Measurements from ENCODE around the gene IL1RAPL1. TPM values are rescaled to one million over a fixed set of nuclear protein-coding genes. Genes with fewer than 3 reads are reported as not detected.

IL1RAPL1 gene
- total and polyA plus RNA-seq, 9 of the 15 experiments (the other 6 are each of a cell fraction or from before 2014, with no cell fraction given) = 0.04 to 0.07 (median 0.04) TPM; not detected in 6

GRCh38 chrX:28591542-28591941, 4.3 kb downstream of the IL1RAPL1 start:
- no peaks in the 10 kb centered on the region for H3K9me3 ChIP-seq (replicated peaks; ENCODE audit: control insufficient read depth, insufficient read depth, low read depth, low read length)
- H3K36me3 ChIP-seq (ENCODE audit: control insufficient read depth, insufficient read depth, low read length) = no peaks in the 10 kb centered on the region
- POLR2A ChIA-PET = no interaction called here
- H3K4me1 ChIP-seq (replicated peaks in 1 of 2; ENCODE audit: control insufficient read depth in 2 of 2, insufficient read depth in 2 of 2, low read length in 2 of 2) = no peaks in the 10 kb centered on the region
- H3K9me1 ChIP-seq (ENCODE audit: control insufficient read depth, insufficient read depth, low read length) = no peaks in the 10 kb centered on the region
- H3K27me3 ChIP-seq (ENCODE audit: control insufficient read depth in 2 of 2, insufficient read depth in 2 of 2, low read length in 2 of 2) = no peaks in the 10 kb centered on the region
- H4K20me1 ChIP-seq (replicated peaks; ENCODE audit: control insufficient read depth, insufficient read depth, low read length) = no peaks in the 10 kb centered on the region
- CTCF ChIA-PET (ENCODE audit: low intra/inter-chr PET ratio) = no interaction called here
- no peak overlapping the region for H2AFZ ChIP-seq (ENCODE audit: low read depth, low read length)
- no TSS peak for BruUV-seq (replicated peaks)
- no peak for FAIRE-seq
- in situ Hi-C loops (cut with MboI) (no loop called here), intact Hi-C loops (cut with micrococcal nuclease) (no loop called here)
- H3K4me2 ChIP-seq (ENCODE audit: insufficient read depth, low read length) = no peak overlapping the region
- H3K9ac ChIP-seq (ENCODE audit: insufficient read depth in 1 of 2, low read depth in 2 of 2, low read length in 2 of 2) = no peak overlapping the region
- no peaks in the 10 kb centered on the region for H3K79me2 ChIP-seq (ENCODE audit: control insufficient read depth, insufficient read depth, low read length)
- no peak for ATAC-seq
- H3K4me3 ChIP-seq = no peak overlapping the region
- no peak overlapping the region for H3K27ac ChIP-seq (ENCODE audit: extremely low read depth, low read depth, low read length)
- DNase-seq (ENCODE audit: extremely low read depth in 1 of 4, low spot score in 3 of 4) = no peak
- 0% methylated on average over 7 of the region's 7 CpGs for WGBS (ENCODE audit: insufficient coverage, low coverage, missing lambda C conversion rate)
- TF ChIP-seq CHD7 (IDR thresholded peaks at IDR 0.05; ENCODE audit: low read depth, low read length) = no peak
- TF ChIP-seq ZNF584 (CRISPR knock-in tag; IDR thresholded peaks at IDR 0.05; ENCODE audit: low read depth) = no peak
- TF ChIP-seq ZNF778 (CRISPR knock-in tag; IDR thresholded peaks at IDR 0.05) = no peak
- no peak for TF ChIP-seq MCM7 (IDR thresholded peaks at IDR 0.05)
- no peak for TF ChIP-seq ZNF586 (CRISPR knock-in tag; conservative IDR thresholded peaks at IDR 0.05)
- TF ChIP-seq TSC22D4 (tag; IDR thresholded peaks at IDR 0.05) = no peak
- TF ChIP-seq SPI1 (IDR thresholded peaks at IDR 0.05; ENCODE audit: borderline replicate concordance, low read depth, low read length) = no peak
- TF ChIP-seq, protein P1, sequence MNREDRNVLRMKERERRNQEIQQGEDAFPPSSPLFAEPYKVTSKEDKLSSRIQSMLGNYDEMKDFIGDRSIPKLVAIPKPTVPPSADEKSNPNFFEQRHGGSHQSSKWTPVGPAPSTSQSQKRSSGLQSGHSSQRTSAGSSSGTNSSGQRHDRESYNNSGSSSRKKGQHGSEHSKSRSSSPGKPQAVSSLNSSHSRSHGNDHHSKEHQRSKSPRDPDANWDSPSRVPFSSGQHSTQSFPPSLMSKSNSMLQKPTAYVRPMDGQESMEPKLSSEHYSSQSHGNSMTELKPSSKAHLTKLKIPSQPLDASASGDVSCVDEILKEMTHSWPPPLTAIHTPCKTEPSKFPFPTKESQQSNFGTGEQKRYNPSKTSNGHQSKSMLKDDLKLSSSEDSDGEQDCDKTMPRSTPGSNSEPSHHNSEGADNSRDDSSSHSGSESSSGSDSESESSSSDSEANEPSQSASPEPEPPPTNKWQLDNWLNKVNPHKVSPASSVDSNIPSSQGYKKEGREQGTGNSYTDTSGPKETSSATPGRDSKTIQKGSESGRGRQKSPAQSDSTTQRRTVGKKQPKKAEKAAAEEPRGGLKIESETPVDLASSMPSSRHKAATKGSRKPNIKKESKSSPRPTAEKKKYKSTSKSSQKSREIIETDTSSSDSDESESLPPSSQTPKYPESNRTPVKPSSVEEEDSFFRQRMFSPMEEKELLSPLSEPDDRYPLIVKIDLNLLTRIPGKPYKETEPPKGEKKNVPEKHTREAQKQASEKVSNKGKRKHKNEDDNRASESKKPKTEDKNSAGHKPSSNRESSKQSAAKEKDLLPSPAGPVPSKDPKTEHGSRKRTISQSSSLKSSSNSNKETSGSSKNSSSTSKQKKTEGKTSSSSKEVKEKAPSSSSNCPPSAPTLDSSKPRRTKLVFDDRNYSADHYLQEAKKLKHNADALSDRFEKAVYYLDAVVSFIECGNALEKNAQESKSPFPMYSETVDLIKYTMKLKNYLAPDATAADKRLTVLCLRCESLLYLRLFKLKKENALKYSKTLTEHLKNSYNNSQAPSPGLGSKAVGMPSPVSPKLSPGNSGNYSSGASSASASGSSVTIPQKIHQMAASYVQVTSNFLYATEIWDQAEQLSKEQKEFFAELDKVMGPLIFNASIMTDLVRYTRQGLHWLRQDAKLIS (CRISPR knock-in tag; IDR thresholded peaks at IDR 0.05) = no peak

Measured in K562 (cell line).